Stomach smooth muscle (tissue), 2 donors: ENCODE data around the gene KMT2D.

Experiments
- H3K27ac ChIP-seq: one replicate; pipeline ENCODE4 v1.7.0; 2013; ENCODE audit warnings: mild to moderate bottlenecking, low read length, inconsistent platforms
- H3K27me3 ChIP-seq, 2 donors: one replicate each; pipeline ENCODE4 v1.7.0; 2013; ENCODE audit warnings: low read length in 2 of 2; ENCODE audit not compliant: insufficient read depth in 2 of 2, control insufficient read depth in 1 of 2
- H3K36me3 ChIP-seq, 2 donors: one replicate each; pipeline ENCODE4 v1.7.0; 2013; ENCODE audit warnings: low read length in 2 of 2; ENCODE audit not compliant: control insufficient read depth in 2 of 2, insufficient read depth in 2 of 2
- H3K4me1 ChIP-seq: one replicate; pipeline ENCODE4 v1.7.0; 2013; ENCODE audit warnings: low read length; ENCODE audit not compliant: control insufficient read depth, insufficient read depth
- H3K4me3 ChIP-seq, 2 donors: one replicate each; pipeline ENCODE4 v1.7.0; 2013; ENCODE audit warnings: low read length in 2 of 2
- H3K9ac ChIP-seq, 2 donors: one replicate each; pipeline ENCODE4 v1.7.0; 2013; ENCODE audit warnings: low read length in 2 of 2, mild to moderate bottlenecking in 1 of 2
- H3K9me3 ChIP-seq, 2 donors: one replicate each; pipeline ENCODE4 v1.7.0; 2013; ENCODE audit warnings: low read length in 2 of 2; ENCODE audit not compliant: control insufficient read depth in 2 of 2
- donor health status: healthy.
- donor health status: Pancreatic carcinoma.

The KMT2D gene

DNA sequence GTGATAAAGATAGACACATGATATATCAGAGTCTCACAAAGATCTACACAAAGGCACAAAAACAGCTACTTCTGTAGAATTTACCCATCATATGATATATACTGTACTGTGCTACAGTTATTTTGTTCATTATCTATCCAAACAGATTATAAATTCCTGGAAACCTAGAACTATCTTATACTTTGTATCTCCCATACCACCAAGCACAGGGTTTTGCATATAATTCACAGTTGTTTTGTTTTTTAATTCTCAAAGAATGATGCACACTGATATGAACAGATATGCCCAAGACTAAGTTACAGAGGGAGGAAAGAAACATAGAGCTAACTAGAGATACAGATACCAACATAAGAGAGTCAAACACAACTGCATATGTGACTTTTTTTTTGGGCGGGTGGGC lies 45.4 kb downstream of the KMT2D start:
- Histone ChIP-seq H3K9ac (no peak overlapping the region), H3K27me3 (peaks cover 0 to 2% of the 10 kb centered on the region in 2 donors), H3K4me1 (peaks cover 16% of the 10 kb centered on the region), H3K27ac (no peak overlapping the region), H3K36me3 (peaks cover 18 to 23% of the 10 kb centered on the region in 2 donors), H3K9me3 (no peaks in the 10 kb centered on the region), H3K4me3 (no peak overlapping the region)

DNA sequence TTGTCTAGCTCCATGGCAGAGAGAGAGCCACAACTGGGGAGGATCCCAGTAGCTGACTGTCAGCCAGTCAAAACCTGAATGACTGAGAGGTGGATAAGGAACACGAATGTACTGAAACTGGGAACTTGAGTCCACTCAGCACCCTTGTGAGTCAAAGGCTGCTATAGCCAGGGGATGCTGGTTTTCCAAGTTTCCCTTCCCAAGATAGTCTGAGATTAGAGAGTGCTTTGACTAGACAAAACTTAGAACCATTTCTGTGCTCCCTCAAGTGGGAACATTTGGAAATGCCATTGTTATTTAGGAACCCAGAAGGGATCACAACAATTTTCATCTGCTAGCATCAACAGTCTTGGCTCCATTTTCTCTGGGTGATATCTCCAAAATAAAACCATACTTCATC lies 46.0 kb downstream of the KMT2D start:
- no peak overlapping the region for H3K27ac ChIP-seq
- H3K4me1 ChIP-seq = peaks cover 16% of the 10 kb centered on the region
- H3K27me3 ChIP-seq = peaks cover 0 to 6% of the 10 kb centered on the region in 2 donors
- H3K9me3 ChIP-seq = no peaks in the 10 kb centered on the region
- no peak overlapping the region for H3K4me3 ChIP-seq
- H3K36me3 ChIP-seq = peaks cover 18 to 26% of the 10 kb centered on the region in 2 donors
- H3K9ac ChIP-seq = no peak overlapping the region

DNA sequence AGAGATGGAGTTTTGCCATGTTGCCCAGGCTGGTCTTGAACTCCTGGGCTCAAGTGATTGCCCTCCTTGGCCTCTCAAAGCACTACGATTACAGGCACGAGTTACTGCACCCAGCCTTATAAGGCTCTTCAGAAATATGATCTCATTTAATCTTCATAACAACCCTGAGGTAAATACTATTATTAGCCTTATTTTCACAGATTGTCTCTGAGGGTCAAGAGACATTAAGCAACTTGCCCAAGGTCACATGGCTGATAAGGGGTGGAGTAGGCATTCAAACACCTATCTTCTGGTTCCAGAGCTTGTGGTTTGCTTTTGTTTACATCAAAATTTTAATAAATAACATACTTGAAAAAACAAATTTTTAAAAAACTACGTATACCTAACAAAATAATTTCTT lies 47.2 kb downstream of the KMT2D start:
- Histone ChIP-seq H3K4me1 (peaks cover 16% of the 10 kb centered on the region), H3K9me3 (no peaks in the 10 kb centered on the region), H3K27ac (no peak overlapping the region), H3K36me3 (peaks cover 19 to 26% of the 10 kb centered on the region in 2 donors), H3K27me3 (peaks cover 2 to 6% of the 10 kb centered on the region in 2 donors), H3K9ac (no peak overlapping the region), H3K4me3 (no peak overlapping the region)

DNA sequence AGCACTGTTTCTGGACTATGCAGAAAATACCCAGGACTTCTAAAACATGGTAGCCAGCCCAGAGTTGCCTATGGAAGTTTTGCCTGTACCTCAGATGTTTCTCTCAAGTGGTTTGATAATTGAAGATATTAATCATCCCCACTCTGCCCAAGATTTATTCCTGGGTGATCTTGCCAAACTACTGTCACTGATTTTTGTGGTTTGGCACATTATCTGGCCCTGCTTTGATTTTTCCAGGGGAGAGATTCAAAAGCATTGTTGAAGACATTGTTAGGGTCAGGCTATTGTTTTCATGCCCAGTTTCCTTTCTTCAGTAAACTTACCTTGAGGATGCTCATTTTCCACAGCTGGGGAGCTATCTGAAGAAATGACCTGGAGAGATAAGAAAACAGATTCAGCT lies 47.9 kb downstream of the KMT2D start:
- H3K9ac ChIP-seq = no peak overlapping the region
- H3K4me1 ChIP-seq = peaks cover 9% of the 10 kb centered on the region
- no peak overlapping the region for H3K4me3 ChIP-seq
- H3K36me3 ChIP-seq = peaks cover 19 to 26% of the 10 kb centered on the region in 2 donors
- H3K9me3 ChIP-seq = no peaks in the 10 kb centered on the region
- H3K27ac ChIP-seq = no peak overlapping the region
- peaks cover 2 to 6% of the 10 kb centered on the region in 2 donors for H3K27me3 ChIP-seq
